HAP-1 (cell line): Measurements from ENCODE around the gene ZMIZ1.

ENCODE experiments used
- DNase-seq, 2 experiments: peaks; one replicate each; pipeline ENCODE4 v3.0.0-alpha.2; 2016 to 2020; ENCODE audit warnings: low spot score in 2 of 2
- H3K27me3 ChIP-seq: fragments of 250-450 bp; sonication (Bioruptor Pico); 2 replicates; pipeline ENCODE4 v1.5.1; 2020; ENCODE audit warnings: low read depth, mild to moderate bottlenecking, moderate library complexity
- H3K36me3 ChIP-seq: fragments of 250-450 bp; sonication (Bioruptor Pico); replicated peaks from 2 replicates; pipeline ENCODE4 v1.5.1; 2020; ENCODE audit warnings: mild to moderate bottlenecking
- H3K4me1 ChIP-seq: fragments of 250-450 bp; sonication (Bioruptor Pico); 2 replicates; pipeline ENCODE4 v1.5.1; 2020; ENCODE audit warnings: mild to moderate bottlenecking
- H3K4me3 ChIP-seq: fragments of 250-450 bp; sonication (Bioruptor Pico); 2 replicates; pipeline ENCODE4 v1.5.1; 2020; ENCODE audit warnings: mild to moderate bottlenecking, moderate library complexity
- H3K9me3 ChIP-seq: fragments of 250-450 bp; sonication (Bioruptor Pico); 2 replicates; pipeline ENCODE4 v1.5.1; 2020; ENCODE audit warnings: mild to moderate bottlenecking, moderate library complexity
- in situ Hi-C: fragments of 300-500 bp; cut with MboI; formaldehyde crosslinking; loops from 3 replicates; pipeline ENCODE4 v1.14.3; 2020; ENCODE audit warnings: low sequenced_read_pairs, inconsistent platforms, mixed read lengths

Gene ZMIZ1

GRCh38 chr10:79130846-79131245 is 62.1 kb downstream of the ZMIZ1 start:
- in situ Hi-C loops: no loop called here
- H3K4me3 ChIP-seq: no peak overlapping the region
- H3K4me1 ChIP-seq: peaks cover 4% of the 10 kb centered on the region; the same call in 1 of the 2 replicates
- no peaks in the 10 kb centered on the region for H3K27me3 ChIP-seq
- H3K9me3 ChIP-seq: no peaks in the 10 kb centered on the region
- H3K36me3 ChIP-seq: no peaks in the 10 kb centered on the region
- no peak for DNase-seq

GRCh38 chr10:79131836-79132631 is 63.3 kb downstream of the ZMIZ1 start:
- DNase-seq: no peak
- Histone ChIP-seq H3K9me3 (no peaks in the 10 kb centered on the region), H3K4me1 (peaks cover 11% of the 10 kb centered on the region), H3K27me3 (no peaks in the 10 kb centered on the region), H3K4me3 (no peak overlapping the region), H3K36me3 (no peaks in the 10 kb centered on the region)
- in situ Hi-C loops: no loop called here

GRCh38 chr10:79132681-79133381 is 64.1 kb downstream of the ZMIZ1 start:
- in situ Hi-C loops: no loop called here
- H3K4me1 ChIP-seq: peaks cover 11% of the 10 kb centered on the region
- DNase-seq: no peak

GRCh38 chr10:79133416-79133815 is 64.7 kb downstream of the ZMIZ1 start:
- H3K4me1 ChIP-seq: peaks cover 11% of the 10 kb centered on the region
- H3K36me3 ChIP-seq: no peaks in the 10 kb centered on the region
- in situ Hi-C loops: no loop called here
- no peak for DNase-seq
- H3K9me3 ChIP-seq: no peaks in the 10 kb centered on the region
- H3K4me3 ChIP-seq: no peak overlapping the region
- no peaks in the 10 kb centered on the region for H3K27me3 ChIP-seq

More at GRCh38 chr10:79132681-79133381, 64.1 kb downstream of the ZMIZ1 start:
- H3K36me3 ChIP-seq: no peaks in the 10 kb centered on the region
- H3K27me3 ChIP-seq: no peaks in the 10 kb centered on the region
- H3K9me3 ChIP-seq: no peaks in the 10 kb centered on the region
- H3K4me3 ChIP-seq: no peak overlapping the region

GRCh38 chr10:79135790-79136189 is 67.0 kb downstream of the ZMIZ1 start:
- H3K4me1 ChIP-seq: peaks cover 11% of the 10 kb centered on the region
- no peaks in the 10 kb centered on the region for H3K27me3 ChIP-seq
- no peak overlapping the region for H3K4me3 ChIP-seq
- in situ Hi-C loops: no loop called here
- DNase-seq: no peak
- H3K9me3 ChIP-seq: no peaks in the 10 kb centered on the region
- H3K36me3 ChIP-seq: no peaks in the 10 kb centered on the region; the same call in 1 of the 2 replicates

- DNase-seq: no peak
- Histone ChIP-seq H3K4me3 (no peak overlapping the region), H3K27me3 (no peaks in the 10 kb centered on the region), H3K36me3 (no peaks in the 10 kb centered on the region; the same call in 1 of the 2 replicates), H3K4me1 (peaks cover 11% of the 10 kb centered on the region), H3K9me3 (no peaks in the 10 kb centered on the region)
- in situ Hi-C loops: no loop called here
Measured at GRCh38 chr10:79136236-79137005, 67.7 kb downstream of the ZMIZ1 start.

- Histone ChIP-seq H3K36me3 (peaks cover 3% of the 10 kb centered on the region; the same call in 1 of the 2 replicates), H3K4me3 (no peak overlapping the region), H3K9me3 (no peaks in the 10 kb centered on the region), H3K27me3 (no peaks in the 10 kb centered on the region), H3K4me1 (peaks cover 11% of the 10 kb centered on the region)
- in situ Hi-C loops: no loop called here
- no peak for DNase-seq
Measured at GRCh38 chr10:79137300-79137756, 68.6 kb downstream of the ZMIZ1 start.

- DNase-seq: no peak
- no peaks in the 10 kb centered on the region for H3K9me3 ChIP-seq
- H3K27me3 ChIP-seq: no peaks in the 10 kb centered on the region
- peaks cover 3% of the 10 kb centered on the region; the same call in 1 of the 2 replicates for H3K36me3 ChIP-seq
- peaks cover 7% of the 10 kb centered on the region for H3K4me1 ChIP-seq
- in situ Hi-C loops: no loop called here
- no peak overlapping the region for H3K4me3 ChIP-seq
Measured at GRCh38 chr10:79137826-79138225, 69.1 kb downstream of the ZMIZ1 start.

- no peaks in the 10 kb centered on the region for H3K27me3 ChIP-seq
- peaks cover 3% of the 10 kb centered on the region; the same call in 1 of the 2 replicates for H3K36me3 ChIP-seq
- in situ Hi-C loops: no loop called here
- DNase-seq: no peak
- no peak overlapping the region for H3K4me3 ChIP-seq
- no peaks in the 10 kb centered on the region for H3K9me3 ChIP-seq
- peaks cover 7% of the 10 kb centered on the region for H3K4me1 ChIP-seq
Measured at GRCh38 chr10:79138449-79139123, 69.8 kb downstream of the ZMIZ1 start.

- Histone ChIP-seq H3K36me3 (peaks cover 3% of the 10 kb centered on the region; the same call in 1 of the 2 replicates), H3K27me3 (no peaks in the 10 kb centered on the region), H3K4me1 (peaks cover 8% of the 10 kb centered on the region), H3K4me3 (no peak overlapping the region), H3K9me3 (no peaks in the 10 kb centered on the region)
- no peak for DNase-seq
- in situ Hi-C loops: no loop called here
Measured at GRCh38 chr10:79139124-79139835, 70.5 kb downstream of the ZMIZ1 start.

- Histone ChIP-seq H3K9me3 (no peaks in the 10 kb centered on the region), H3K27me3 (no peaks in the 10 kb centered on the region), H3K36me3 (peaks cover 3% of the 10 kb centered on the region; the same call in 1 of the 2 replicates), H3K4me1 (peaks cover 14% of the 10 kb centered on the region), H3K4me3 (no peak overlapping the region)
- in situ Hi-C loops: no loop called here
- DNase-seq: no peak
Measured at GRCh38 chr10:79140085-79140793, 71.5 kb downstream of the ZMIZ1 start.

- Histone ChIP-seq H3K27me3 (no peaks in the 10 kb centered on the region), H3K36me3 (peaks cover 3% of the 10 kb centered on the region; the same call in 1 of the 2 replicates), H3K9me3 (no peaks in the 10 kb centered on the region), H3K4me1 (peaks cover 20% of the 10 kb centered on the region), H3K4me3 (no peak overlapping the region)
- in situ Hi-C loops: no loop called here
- no peak for DNase-seq
Measured at GRCh38 chr10:79140855-79141254, 72.1 kb downstream of the ZMIZ1 start.
